AG09309 (cell line): ENCODE measurements around the gene PLIN4.

Experiments used
- DNase-seq: peaks from one replicate; pipeline ENCODE4 v3.0.0-alpha.2; 2010; ENCODE audit warnings: low read depth
- H3K4me3 ChIP-seq: 2 replicates; pipeline ENCODE4 v1.5.1; 2011; ENCODE audit warnings: mild to moderate bottlenecking, low read depth, low read length, moderate library complexity; ENCODE audit not compliant: control insufficient read depth
- TF ChIP-seq, protein P1 (sequence below): IDR thresholded peaks from 2 replicates; pipeline ENCODE4 v1.5.1; 2011; ENCODE audit warnings: mild to moderate bottlenecking, low read depth, low read length, inconsistent platforms; ENCODE audit not compliant: insufficient read depth, control insufficient read depth; ENCODE audit errors: missing control alignments

Gene PLIN4

DNA sequence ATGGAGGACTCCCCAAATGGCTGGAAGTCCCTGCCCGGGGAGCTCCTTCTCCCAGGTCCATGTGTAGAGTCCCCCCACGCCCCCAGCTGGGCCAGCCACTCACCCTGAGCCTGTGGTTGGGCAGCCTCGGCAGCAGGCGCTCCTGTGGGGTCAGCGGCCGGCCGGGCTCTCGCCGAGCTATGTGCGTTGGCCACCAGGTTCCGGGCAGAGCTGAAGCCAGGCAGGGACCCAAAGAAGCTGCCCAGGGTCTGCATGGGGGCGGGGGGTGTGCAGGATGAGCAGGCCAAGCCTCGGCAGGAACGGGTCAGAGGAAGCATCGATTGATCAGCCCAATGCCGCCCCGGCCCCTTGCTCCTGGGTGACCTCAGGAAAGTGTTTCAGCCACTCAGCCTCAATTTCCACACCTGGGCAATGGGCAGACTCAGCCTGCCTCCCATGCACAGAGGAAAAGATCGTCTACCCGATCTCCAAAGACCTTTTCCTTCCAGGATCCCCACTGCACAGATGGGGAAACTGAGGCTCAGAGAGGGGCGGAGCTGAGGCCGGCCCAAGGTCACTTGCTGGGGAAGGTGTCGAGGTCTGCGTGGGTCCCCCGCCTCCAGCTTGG is 732 bp downstream of the PLIN4 start:
- TF ChIP-seq, protein P1, sequence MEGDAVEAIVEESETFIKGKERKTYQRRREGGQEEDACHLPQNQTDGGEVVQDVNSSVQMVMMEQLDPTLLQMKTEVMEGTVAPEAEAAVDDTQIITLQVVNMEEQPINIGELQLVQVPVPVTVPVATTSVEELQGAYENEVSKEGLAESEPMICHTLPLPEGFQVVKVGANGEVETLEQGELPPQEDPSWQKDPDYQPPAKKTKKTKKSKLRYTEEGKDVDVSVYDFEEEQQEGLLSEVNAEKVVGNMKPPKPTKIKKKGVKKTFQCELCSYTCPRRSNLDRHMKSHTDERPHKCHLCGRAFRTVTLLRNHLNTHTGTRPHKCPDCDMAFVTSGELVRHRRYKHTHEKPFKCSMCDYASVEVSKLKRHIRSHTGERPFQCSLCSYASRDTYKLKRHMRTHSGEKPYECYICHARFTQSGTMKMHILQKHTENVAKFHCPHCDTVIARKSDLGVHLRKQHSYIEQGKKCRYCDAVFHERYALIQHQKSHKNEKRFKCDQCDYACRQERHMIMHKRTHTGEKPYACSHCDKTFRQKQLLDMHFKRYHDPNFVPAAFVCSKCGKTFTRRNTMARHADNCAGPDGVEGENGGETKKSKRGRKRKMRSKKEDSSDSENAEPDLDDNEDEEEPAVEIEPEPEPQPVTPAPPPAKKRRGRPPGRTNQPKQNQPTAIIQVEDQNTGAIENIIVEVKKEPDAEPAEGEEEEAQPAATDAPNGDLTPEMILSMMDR, result no peak
- no peak overlapping the region for H3K4me3 ChIP-seq
- no peak for DNase-seq

DNA sequence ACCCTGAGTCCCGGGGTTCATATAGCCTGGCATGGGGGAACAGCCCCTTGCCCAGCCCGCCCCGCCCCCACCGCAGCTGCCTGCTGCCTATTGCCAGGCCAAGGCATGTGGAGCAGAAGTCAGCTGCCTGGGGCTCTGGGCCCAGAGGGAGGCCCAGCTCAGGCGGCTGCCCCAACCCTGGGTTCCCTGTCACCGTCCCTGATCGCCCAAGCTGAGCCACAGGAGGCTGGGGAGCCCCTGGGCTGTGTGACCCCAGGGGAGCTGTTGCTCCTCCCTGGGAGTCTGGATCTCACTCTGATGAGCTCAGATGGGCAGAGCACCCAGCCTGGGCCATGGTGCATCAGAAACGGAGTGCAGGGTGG is 1.4 kb downstream of the PLIN4 start:
- TF ChIP-seq, protein P1, result no peak
- no peak for DNase-seq
- no peak overlapping the region for H3K4me3 ChIP-seq

DNA sequence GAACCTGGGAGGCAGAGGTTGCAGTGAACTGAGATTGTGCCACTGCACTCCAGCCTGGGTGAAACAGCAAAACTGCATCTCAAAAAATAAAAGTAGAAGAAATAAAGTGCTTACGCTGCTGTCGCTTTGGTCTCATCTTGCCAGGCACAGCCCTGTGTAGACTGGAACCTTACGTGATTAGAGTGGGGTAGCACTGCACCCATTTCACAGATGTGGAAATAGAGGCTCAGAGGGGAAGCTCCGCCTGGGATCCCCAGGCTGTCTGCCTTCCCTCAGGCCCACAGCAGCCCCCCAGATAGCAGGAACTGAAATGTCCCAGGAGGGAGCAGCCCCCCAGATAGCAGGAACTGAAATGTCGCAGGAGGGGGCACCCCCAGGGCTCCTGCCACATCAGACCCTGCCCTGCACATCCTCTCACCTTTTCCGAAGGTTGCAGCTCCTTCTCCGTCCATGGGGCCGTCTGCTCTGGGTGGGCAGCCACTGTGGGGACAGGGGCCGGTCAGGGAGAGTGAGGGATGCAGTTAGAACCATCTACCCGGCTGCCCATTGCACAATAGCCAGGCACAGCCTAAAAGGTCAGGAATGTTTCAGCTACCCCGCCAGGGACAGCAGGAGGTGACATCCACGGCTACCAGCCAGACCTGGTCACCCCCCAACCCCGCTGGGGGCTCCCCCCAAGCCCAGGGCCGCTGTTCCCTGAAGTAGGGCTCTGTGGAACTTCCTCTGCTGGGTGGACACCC is 1.9 kb downstream of the PLIN4 start:
- no peak for DNase-seq
- TF ChIP-seq, protein P1, result no peak
- H3K4me3 ChIP-seq, result no peak overlapping the region

DNA sequence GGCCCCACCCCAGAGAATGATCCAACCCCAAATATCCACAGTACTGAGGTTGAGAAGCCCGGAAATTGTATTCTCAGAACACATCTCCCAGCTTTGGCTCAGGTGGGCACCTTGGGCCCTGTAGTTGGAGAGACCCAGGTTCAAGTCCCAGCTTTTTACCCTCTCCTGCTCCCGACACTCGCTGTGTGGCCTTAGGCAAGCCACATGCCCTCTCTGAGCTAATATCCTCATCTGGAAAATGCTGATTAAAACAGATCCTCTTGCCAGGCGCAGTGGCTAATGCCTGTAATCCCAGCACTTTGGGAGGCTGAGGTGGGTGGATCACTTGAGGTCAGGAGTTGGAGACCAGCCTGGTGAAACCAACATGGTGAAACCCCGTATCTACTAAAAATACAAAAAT is 2.6 kb downstream of the PLIN4 start:
- DNase-seq, result no peak
- no peak overlapping the region for H3K4me3 ChIP-seq
- TF ChIP-seq, protein P1, result no peak

DNA sequence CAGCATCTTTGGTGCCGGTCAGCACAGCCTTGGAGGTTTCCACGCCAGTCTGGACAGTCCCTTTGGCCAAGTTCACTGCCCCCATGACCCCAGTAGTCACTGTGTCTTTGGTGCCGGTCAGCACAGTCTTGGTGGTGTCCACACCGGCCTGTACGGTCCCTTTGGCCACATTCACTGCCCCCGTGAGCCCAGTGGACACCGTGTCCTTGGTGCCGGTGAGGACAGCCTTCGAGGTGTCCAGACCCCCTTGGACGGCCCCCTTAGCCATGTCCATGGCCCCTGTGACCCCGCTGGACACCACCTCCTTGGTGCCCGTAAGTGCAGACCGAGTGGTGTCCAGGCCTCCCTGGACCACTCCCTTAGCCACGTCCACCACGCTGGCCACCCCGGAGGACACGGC is 5.0 kb downstream of the PLIN4 start:
- TF ChIP-seq, protein P1, result no peak
- no peak overlapping the region for H3K4me3 ChIP-seq
- DNase-seq, result no peak

DNA sequence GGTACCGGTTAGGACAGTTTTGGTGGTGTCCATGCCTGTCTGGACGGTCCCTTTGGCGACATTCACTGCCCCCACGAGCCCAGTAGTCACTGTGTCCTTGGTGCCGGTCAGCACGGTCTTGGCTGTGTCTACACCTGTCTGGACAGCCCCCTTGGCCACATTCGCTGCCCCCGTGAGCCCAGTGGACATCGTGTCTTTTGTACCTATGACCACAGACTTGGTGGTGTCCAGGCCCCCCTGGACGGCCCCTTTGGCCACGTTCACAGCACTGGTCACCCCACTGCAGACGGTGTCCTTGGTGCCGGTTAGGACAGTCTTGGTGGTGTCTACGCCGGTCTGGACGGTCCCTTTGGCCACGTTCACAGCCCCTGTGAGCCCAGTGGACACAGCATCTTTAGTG is 6.2 kb downstream of the PLIN4 start:
- no peak for DNase-seq
- no peak overlapping the region for H3K4me3 ChIP-seq
- TF ChIP-seq, protein P1, result no peak
